Measurements from ENCODE around the gene ACO2. TPM values are rescaled to one million over a fixed set of nuclear protein-coding genes. Genes with fewer than 3 reads are reported as not detected.

ACO2 gene
- total and polyA plus RNA-seq, 2 of the 8 experiments (the other 6 are each of a cell fraction or from before 2014, with no cell fraction given) = 52.8 to 75.4 TPM

GRCh38 chr22:41557401-41558240, 88.7 kb downstream of the ACO2 start:
- peak overlapping the region; percentile 25; the same call in 1 of the 2 replicates for H3K18ac ChIP-seq (ENCODE audit: extremely low read depth, low read length)
- H2AFZ ChIP-seq (ENCODE audit: low read length) = peak overlapping the region; percentile 86; the same call in 1 of the 2 replicates
- no peaks in the 10 kb centered on the region for H3K27me3 ChIP-seq (replicated peaks in 1 of 4; ENCODE audit: control insufficient read depth in 3 of 4, extremely low read depth in 1 of 4, insufficient read depth in 3 of 4, low read length in 3 of 4)
- ChIA-PET POLR2A (ENCODE audit: partially characterized antibody) (interaction anchor here (0.6 to 2.3 kb wide), 8 partner anchors 12 to 64 kb away, joined by 3 to 7 read pairs (median 3); partner anchors contain the start of genes DESI1, PMM1 and XRCC6), CTCF (ENCODE audit: partially characterized antibody) (interaction anchor here (0.8 to 16.1 kb wide), 13 partner anchors 9 to 154 kb away, joined by 3 to 169 read pairs (median 5); partner anchors contain the start of gene POLR3H)
- no peak overlapping the region; a peak in 1 of 8 replicates for H3K4me3 ChIP-seq (ENCODE audit: extremely low read depth in 1 of 4, insufficient read depth in 2 of 4, low read depth in 3 of 4, low read length in 4 of 4)
- no peak overlapping the region for H3K4me2 ChIP-seq (ENCODE audit: insufficient read depth in 1 of 2, low read depth in 2 of 2, low read length in 2 of 2)
- no peaks in the 10 kb centered on the region for H3K36me3 ChIP-seq (ENCODE audit: control insufficient read depth in 2 of 4, insufficient read depth in 4 of 4, low read length in 3 of 4)
- 80% methylated on average over 15 of the region's 19 CpGs; no CpG with 5 or more reads in 1 of the 2 experiments for WGBS, 2 experiments (ENCODE audit: extremely low coverage in 1 of 2, insufficient coverage in 1 of 2, insufficient read length in 1 of 2, insufficient replicate concordance in 2 of 2, low coverage in 1 of 2, low lambda C conversion rate in 2 of 2, missing lambda C conversion rate in 1 of 2)
- H3K79me2 ChIP-seq (ENCODE audit: control insufficient read depth in 1 of 2, insufficient read depth in 2 of 2, low read length in 2 of 2) = no peaks in the 10 kb centered on the region
- no peak overlapping the region for H3K56ac ChIP-seq (replicated peaks; ENCODE audit: insufficient read length, low read depth, low read length)
- H3K23me2 ChIP-seq (ENCODE audit: low read depth, low read length) = peaks cover 6% of the 10 kb centered on the region; the same call in 1 of the 2 replicates
- H3K9ac ChIP-seq (replicated peaks in 1 of 4; ENCODE audit: extremely low read depth in 1 of 4, low read depth in 3 of 4, low read length in 3 of 4) = no peak overlapping the region; a peak in 1 of 7 replicates
- no peak overlapping the region for H3K4ac ChIP-seq (replicated peaks; ENCODE audit: insufficient read length, low read depth, low read length)
- H3K14ac ChIP-seq (ENCODE audit: insufficient read length) = no peak overlapping the region
- H2BK120ac ChIP-seq (replicated peaks; ENCODE audit: low read depth, low read length) = no peak overlapping the region
- no peak overlapping the region for H2AK5ac ChIP-seq (ENCODE audit: low read depth, low read length)
- DNase-seq (ENCODE audit: low read depth in 1 of 2, low spot score in 2 of 2) (peak in 1 of 2 experiments; percentile 58), FAIRE-seq (no peak)
- H3K79me1 ChIP-seq (ENCODE audit: low read depth, low read length) = no peaks in the 10 kb centered on the region; the same call in 1 of the 2 replicates
- H2BK15ac ChIP-seq (ENCODE audit: low read length) = 0 out of 2 replicates have a peak overlapping the region, but pooled peaks have one; percentile 72
- H4K20me1 ChIP-seq (replicated peaks in 1 of 2; ENCODE audit: control insufficient read depth in 1 of 2, insufficient read depth in 2 of 2, low read length in 2 of 2) = no peaks in the 10 kb centered on the region
- H4K8ac ChIP-seq (ENCODE audit: extremely low read depth, insufficient read depth, low read length) = 0 out of 2 replicates have a peak overlapping the region, but pooled peaks have one; percentile 53
- H3K27ac ChIP-seq (ENCODE audit: low read depth, low read length) = no peak overlapping the region
- H3K23ac ChIP-seq (ENCODE audit: insufficient read length) = no peak overlapping the region
- peak overlapping the region; percentile 61; the same call in 1 of the 2 replicates for H2BK20ac ChIP-seq (ENCODE audit: low read length)
- peak overlapping the region; percentile 22 for H4K91ac ChIP-seq (replicated peaks; ENCODE audit: insufficient read length, low read length)
- 0 out of 2 replicates have a peak overlapping the region, but pooled peaks have one; percentile 27 for H2BK12ac ChIP-seq (ENCODE audit: low read depth, low read length)
- peaks cover 4 to 28% (median 19%) of the 10 kb centered on the region in 4 experiments for H3K4me1 ChIP-seq (replicated peaks in 1 of 4; ENCODE audit: control insufficient read depth in 3 of 4, insufficient read depth in 4 of 4, low read length in 3 of 4)
- H2BK5ac ChIP-seq (ENCODE audit: low read depth, low read length) = no peak overlapping the region
- no peaks in the 10 kb centered on the region for H3K9me3 ChIP-seq (ENCODE audit: insufficient read depth in 2 of 2, low read depth in 1 of 2, low read length in 1 of 2)
- H4K5ac ChIP-seq (ENCODE audit: insufficient read length, low read depth, low read length) = no peak overlapping the region
- 0 out of 2 replicates have a peak, but pooled peaks have one; percentile 51 for TF ChIP-seq YY1 (IDR thresholded peaks at IDR 0.05; ENCODE audit: low read depth, low read length)
- TF ChIP-seq RXRA (IDR thresholded peaks at IDR 0.05; ENCODE audit: insufficient read depth, low read depth, low read length) = 0 out of 2 replicates have a peak, but pooled peaks have one; percentile 18
- no peak for TF ChIP-seq POLR2AphosphoS5 (IDR thresholded peaks at IDR 0.05; ENCODE audit: low read depth, low read length)
- TF ChIP-seq MAFK (IDR thresholded peaks at IDR 0.05; ENCODE audit: low read depth, low read length) = no peak
- 0 out of 2 replicates have a peak, but pooled peaks have one; percentile 10 for TF ChIP-seq MAX (IDR thresholded peaks at IDR 0.05)
- no peak for TF ChIP-seq SIX5 (IDR thresholded peaks at IDR 0.05; ENCODE audit: low read depth, low read length)
- TF ChIP-seq CHD2 (IDR thresholded peaks at IDR 0.05; ENCODE audit: low read length) = no peak
- 0 out of 2 replicates have a peak, but pooled peaks have one; percentile 20 for TF ChIP-seq SP1 (IDR thresholded peaks at IDR 0.05; ENCODE audit: low read depth, low read length)

Measured in H1 (cell line).